AG04449 (cell line): Measurements from ENCODE around the gene DHX32.

ENCODE experiments used
- CTCF ChIA-PET: fragments of 350-600 bp; formaldehyde crosslinking; extraction: SDS; loops from one replicate; lab custom pipeline; 2021; ENCODE audit warnings: antibody characterized with exemption; lab: Yijun Ruan, JAX
- POLR2A ChIA-PET: fragments of 400-600, 350-600 bp; formaldehyde crosslinking; extraction: SDS; loops from one replicate; lab custom pipeline; 2020; ENCODE audit warnings: antibody characterized with exemption, inconsistent platforms; lab: Yijun Ruan, JAX
- DNase-seq: peaks from one replicate; pipeline ENCODE4 v3.0.0-alpha.2; 2010; ENCODE audit warnings: low read depth, low spot score
- H3K4me3 ChIP-seq: 2 replicates; pipeline ENCODE4 v1.5.1; 2011; ENCODE audit warnings: low read depth, mild to moderate bottlenecking, control low read depth, low read length
- TF ChIP-seq, protein P1 (sequence below): IDR thresholded peaks from one replicate; pipeline ENCODE4 v1.5.1; 2011; ENCODE audit warnings: mild to moderate bottlenecking, moderate library complexity, low read length, control low read depth, inconsistent platforms; ENCODE audit not compliant: insufficient read depth; ENCODE audit errors: missing control alignments

DHX32 gene

GRCh38 chr10:125859128-125859817, 21.8 kb downstream of the DHX32 start:
- CTCF ChIA-PET = interaction anchor here (0.9 to 1.0 kb wide), 2 partner anchors 13 to 75 kb away, joined by 3 read pairs; no protein-coding TSS in a partner anchor
- DNase-seq = no peak
- POLR2A ChIA-PET = no interaction called here
- TF ChIP-seq, protein P1, sequence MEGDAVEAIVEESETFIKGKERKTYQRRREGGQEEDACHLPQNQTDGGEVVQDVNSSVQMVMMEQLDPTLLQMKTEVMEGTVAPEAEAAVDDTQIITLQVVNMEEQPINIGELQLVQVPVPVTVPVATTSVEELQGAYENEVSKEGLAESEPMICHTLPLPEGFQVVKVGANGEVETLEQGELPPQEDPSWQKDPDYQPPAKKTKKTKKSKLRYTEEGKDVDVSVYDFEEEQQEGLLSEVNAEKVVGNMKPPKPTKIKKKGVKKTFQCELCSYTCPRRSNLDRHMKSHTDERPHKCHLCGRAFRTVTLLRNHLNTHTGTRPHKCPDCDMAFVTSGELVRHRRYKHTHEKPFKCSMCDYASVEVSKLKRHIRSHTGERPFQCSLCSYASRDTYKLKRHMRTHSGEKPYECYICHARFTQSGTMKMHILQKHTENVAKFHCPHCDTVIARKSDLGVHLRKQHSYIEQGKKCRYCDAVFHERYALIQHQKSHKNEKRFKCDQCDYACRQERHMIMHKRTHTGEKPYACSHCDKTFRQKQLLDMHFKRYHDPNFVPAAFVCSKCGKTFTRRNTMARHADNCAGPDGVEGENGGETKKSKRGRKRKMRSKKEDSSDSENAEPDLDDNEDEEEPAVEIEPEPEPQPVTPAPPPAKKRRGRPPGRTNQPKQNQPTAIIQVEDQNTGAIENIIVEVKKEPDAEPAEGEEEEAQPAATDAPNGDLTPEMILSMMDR = no peak
- H3K4me3 ChIP-seq = no peak overlapping the region

GRCh38 chr10:125857185-125857760, 23.8 kb downstream of the DHX32 start:
- POLR2A ChIA-PET = no interaction called here
- TF ChIP-seq, protein P1 = no peak
- H3K4me3 ChIP-seq = no peak overlapping the region
- no peak for DNase-seq
- CTCF ChIA-PET = interaction anchor here (1.0 to 3.3 kb wide), 3 partner anchors 11 to 22 kb away, joined by 3 to 18 read pairs (median 5); no protein-coding TSS in a partner anchor

GRCh38 chr10:125852487-125852886, 28.6 kb downstream of the DHX32 start:
- ChIA-PET POLR2A (no interaction called here), CTCF (no interaction called here)
- no peak for DNase-seq
- TF ChIP-seq, protein P1 = no peak
- no peak overlapping the region for H3K4me3 ChIP-seq

DNA sequence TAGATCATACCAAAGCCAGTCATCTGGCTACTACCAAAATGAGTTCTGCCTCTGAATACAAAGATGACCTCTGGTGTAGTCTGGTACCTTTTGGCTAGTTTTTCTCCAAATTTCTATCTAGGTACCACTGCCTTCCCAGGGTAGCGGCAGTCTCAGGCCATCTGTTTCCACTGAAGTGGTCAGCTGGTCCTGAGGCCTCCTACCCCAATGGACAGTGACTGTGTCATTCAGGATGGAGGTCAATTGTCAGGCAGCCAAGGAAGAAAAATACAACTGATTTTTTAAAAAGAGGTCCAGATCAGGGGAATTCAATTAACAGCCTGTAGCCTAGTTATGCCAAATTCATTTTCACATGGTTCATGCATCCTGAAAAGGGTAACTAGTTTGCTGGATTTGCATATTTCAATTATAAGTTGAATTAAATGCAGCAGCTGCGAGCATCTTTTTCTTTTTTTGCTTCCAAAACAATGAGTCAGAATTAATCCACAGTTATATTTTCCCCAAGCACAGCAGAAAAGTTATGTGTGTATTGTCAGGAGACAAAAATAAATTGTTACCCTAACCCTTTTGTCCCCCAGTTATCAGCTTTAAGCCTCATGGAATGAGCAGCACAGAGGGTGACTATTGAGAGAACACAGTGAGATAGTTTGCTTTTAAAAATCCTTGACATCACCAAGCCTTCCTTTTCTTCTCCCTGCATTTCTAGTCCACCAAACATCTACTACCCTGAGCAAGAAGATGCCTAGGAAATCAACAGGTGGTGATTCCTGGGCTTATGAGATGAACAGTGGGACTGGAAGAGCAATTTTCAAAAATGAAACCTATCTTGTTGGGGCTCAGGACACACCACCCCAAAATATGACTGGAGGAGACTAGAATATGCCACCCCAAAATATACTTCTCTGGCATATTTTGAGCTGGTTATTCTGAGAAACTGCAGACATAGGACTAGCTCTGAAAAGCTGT, 30.0 kb downstream of the DHX32 start:
- no peak for DNase-seq
- no peak overlapping the region for H3K4me3 ChIP-seq
- CTCF ChIA-PET = interaction anchor here (0.7 kb wide), 1 partner anchor 23 kb away, joined by 4 read pairs; no protein-coding TSS in a partner anchor
- TF ChIP-seq, protein P1 = no peak
- POLR2A ChIA-PET = no interaction called here

DNA sequence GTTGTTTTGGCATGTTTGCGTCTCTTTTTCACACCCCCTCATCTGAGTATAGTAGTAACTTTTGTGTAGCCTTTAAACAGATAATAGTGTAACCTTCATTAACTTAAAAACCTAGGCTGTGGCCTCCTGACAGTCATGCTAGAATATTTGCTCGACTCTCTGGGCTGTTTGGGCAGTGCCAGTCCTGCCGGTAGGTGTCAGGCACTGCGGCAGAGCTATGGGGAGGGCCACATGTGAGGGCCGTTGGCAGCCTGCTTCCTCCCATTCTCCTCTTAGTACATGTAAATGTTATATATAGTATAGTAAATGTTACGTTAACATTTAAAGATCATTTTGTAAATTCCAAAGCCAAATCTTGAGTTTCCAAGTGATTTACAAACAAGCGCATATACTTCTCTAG, 31.6 kb downstream of the DHX32 start:
- TF ChIP-seq, protein P1 = no peak
- H3K4me3 ChIP-seq = no peak overlapping the region
- ChIA-PET CTCF (no interaction called here), POLR2A (no interaction called here)
- DNase-seq = no peak
